ENCODE data around the gene DAAM1. TPM values are rescaled to one million over a fixed set of nuclear protein-coding genes. Genes with fewer than 3 reads are reported as not detected.

DAAM1 gene
- total RNA-seq, 4 donors from 2014 or later: 13.5 to 72.7 (median 46.2) TPM

DNA sequence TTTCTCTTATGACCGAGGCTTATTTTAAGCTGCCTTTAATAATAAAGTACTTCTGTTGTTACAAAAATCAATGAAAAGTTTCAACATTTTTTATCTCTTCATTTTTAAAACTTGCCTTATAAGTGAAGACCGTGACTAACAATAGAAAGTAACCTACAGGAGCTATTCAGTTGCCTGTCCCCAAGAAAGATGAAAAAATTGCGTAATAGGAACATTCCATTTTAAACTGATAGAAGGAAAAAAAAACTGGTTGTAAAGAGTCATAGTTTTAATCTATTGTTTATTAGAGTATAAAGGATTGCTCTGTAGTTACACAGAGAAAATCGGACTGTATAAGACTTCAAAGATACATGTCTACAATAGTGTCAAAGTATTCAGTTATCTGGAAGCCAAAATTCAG is 83.3 kb downstream of the DAAM1 start:
- Histone ChIP-seq H3K36me3 (no peaks in the 10 kb centered on the region), H3K9me3 (no peaks in the 10 kb centered on the region), H3K27me3 (no peaks in the 10 kb centered on the region), H3K4me3 (no peak overlapping the region), H3K4me1 (peaks cover 0 to 14% of the 10 kb centered on the region in 2 donors), H3K27ac (peak overlapping the region; percentile 50 to 56)
- TF ChIP-seq, protein P1, sequence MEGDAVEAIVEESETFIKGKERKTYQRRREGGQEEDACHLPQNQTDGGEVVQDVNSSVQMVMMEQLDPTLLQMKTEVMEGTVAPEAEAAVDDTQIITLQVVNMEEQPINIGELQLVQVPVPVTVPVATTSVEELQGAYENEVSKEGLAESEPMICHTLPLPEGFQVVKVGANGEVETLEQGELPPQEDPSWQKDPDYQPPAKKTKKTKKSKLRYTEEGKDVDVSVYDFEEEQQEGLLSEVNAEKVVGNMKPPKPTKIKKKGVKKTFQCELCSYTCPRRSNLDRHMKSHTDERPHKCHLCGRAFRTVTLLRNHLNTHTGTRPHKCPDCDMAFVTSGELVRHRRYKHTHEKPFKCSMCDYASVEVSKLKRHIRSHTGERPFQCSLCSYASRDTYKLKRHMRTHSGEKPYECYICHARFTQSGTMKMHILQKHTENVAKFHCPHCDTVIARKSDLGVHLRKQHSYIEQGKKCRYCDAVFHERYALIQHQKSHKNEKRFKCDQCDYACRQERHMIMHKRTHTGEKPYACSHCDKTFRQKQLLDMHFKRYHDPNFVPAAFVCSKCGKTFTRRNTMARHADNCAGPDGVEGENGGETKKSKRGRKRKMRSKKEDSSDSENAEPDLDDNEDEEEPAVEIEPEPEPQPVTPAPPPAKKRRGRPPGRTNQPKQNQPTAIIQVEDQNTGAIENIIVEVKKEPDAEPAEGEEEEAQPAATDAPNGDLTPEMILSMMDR (IDR thresholded peaks at IDR 0.05): no peak
- no peak for TF ChIP-seq POLR2A (IDR thresholded peaks at IDR 0.05)
- no peak for DNase-seq
- intact Hi-C loops (cut with DNase I; ENCODE audit: low total_unique reads): no loop called here

- TF ChIP-seq POLR2A (IDR thresholded peaks at IDR 0.05): no peak
- TF ChIP-seq, protein P1 (IDR thresholded peaks at IDR 0.05): no peak
- H3K27me3 ChIP-seq: no peaks in the 10 kb centered on the region
- no peaks in the 10 kb centered on the region for H3K36me3 ChIP-seq
- DNase-seq: no peak
- H3K4me1 ChIP-seq: peaks cover 0 to 14% of the 10 kb centered on the region in 2 donors
- H3K4me3 ChIP-seq: no peak overlapping the region
- peak overlapping the region; percentile 15 to 26 for H3K27ac ChIP-seq
- H3K9me3 ChIP-seq: no peaks in the 10 kb centered on the region
- intact Hi-C loops (cut with DNase I; ENCODE audit: low total_unique reads): no loop called here
Measured at GRCh38 chr14:59272633-59273032, 84.2 kb downstream of the DAAM1 start.

- no peak for TF ChIP-seq POLR2A (IDR thresholded peaks at IDR 0.05)
- TF ChIP-seq, protein P1 (IDR thresholded peaks at IDR 0.05): no peak
- no peaks in the 10 kb centered on the region for H3K36me3 ChIP-seq
- no peak overlapping the region for H3K4me3 ChIP-seq
- no peaks in the 10 kb centered on the region for H3K27me3 ChIP-seq
- peaks cover 0 to 21% of the 10 kb centered on the region in 2 donors for H3K4me1 ChIP-seq
- H3K9me3 ChIP-seq: no peaks in the 10 kb centered on the region
- intact Hi-C loops (cut with DNase I; ENCODE audit: low total_unique reads): no loop called here
- no peak for DNase-seq
- peak overlapping the region; percentile 71 to 87 for H3K27ac ChIP-seq
Measured at GRCh38 chr14:59273737-59274136, 85.3 kb downstream of the DAAM1 start.

DNA sequence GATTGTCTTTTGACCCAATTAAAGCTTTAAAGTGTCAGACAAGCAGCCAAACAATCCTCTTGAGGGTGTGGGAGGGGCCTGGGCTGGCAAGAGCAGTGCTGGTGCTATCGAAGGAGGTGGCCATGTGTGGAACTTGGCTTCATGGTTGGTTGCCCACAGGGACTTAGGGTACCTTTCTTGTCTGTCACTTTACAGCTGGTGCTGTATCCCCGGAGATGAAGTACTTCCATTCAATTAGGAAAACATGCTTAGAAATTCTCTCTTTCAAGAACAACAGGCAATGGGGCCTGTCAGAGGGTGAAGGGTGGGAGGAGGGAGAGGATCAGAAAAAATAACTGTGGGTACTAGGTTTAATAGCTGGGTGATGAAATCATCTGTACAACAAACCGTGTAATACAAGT is 86.5 kb downstream of the DAAM1 start:
- Histone ChIP-seq H3K27ac (peak overlapping the region; percentile 71 to 87), H3K36me3 (no peaks in the 10 kb centered on the region), H3K4me3 (no peak overlapping the region), H3K27me3 (no peaks in the 10 kb centered on the region), H3K4me1 (peaks cover 0 to 22% of the 10 kb centered on the region in 2 donors), H3K9me3 (no peaks in the 10 kb centered on the region)
- DNase-seq: no peak
- TF ChIP-seq, protein P1 (IDR thresholded peaks at IDR 0.05): no peak
- TF ChIP-seq POLR2A (IDR thresholded peaks at IDR 0.05): no peak
- intact Hi-C loops (cut with DNase I; ENCODE audit: low total_unique reads): no loop called here

DNA sequence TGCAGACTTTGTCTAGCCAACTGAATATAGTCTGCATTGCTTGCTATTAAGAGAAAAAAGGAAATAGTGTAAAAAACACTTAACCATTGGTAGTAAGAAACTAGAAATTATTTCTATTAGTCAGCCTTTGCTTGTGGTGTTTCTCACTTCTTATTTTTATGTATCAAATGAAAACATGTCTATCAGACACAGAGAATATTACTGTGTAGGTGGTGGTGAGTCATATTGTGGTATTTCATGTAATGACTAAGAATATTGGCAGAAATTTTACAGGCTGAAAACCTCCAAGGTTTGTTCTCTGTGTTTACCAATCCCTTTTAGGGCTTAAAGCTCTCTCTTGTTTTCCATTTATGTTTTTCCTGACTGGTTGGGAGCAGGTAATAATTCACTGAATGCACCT is 87.2 kb downstream of the DAAM1 start:
- TF ChIP-seq POLR2A (IDR thresholded peaks at IDR 0.05): no peak
- TF ChIP-seq, protein P1 (IDR thresholded peaks at IDR 0.05): no peak
- Histone ChIP-seq H3K36me3 (no peaks in the 10 kb centered on the region), H3K27me3 (no peaks in the 10 kb centered on the region), H3K4me3 (no peak overlapping the region), H3K4me1 (peaks cover 0 to 22% of the 10 kb centered on the region in 2 donors), H3K27ac (peak overlapping the region; percentile 71 to 87), H3K9me3 (no peaks in the 10 kb centered on the region)
- no peak for DNase-seq
- intact Hi-C loops (cut with DNase I; ENCODE audit: low total_unique reads): no loop called here

All from uterus (tissue), 4 donors.